Trophoblast cell (in vitro differentiated cells and primary cell): ENCODE data around the gene TNFRSF8.
A peak's percentile ranks its signal among the peaks of the same experiment; 100 is the strongest.

ENCODE experiments used
- DNase-seq, 2 donors: peaks; one replicate each; pipeline ENCODE4 v3.0.0-alpha.2; 2016
- H2AFZ ChIP-seq: 2 replicates; pipeline ENCODE4 v1.6.1; 2013; ENCODE audit warnings: low read length, moderate library complexity, mild to moderate bottlenecking; ENCODE audit not compliant: insufficient read depth, poor library complexity
- H2AK5ac ChIP-seq: 2 replicates; pipeline ENCODE4 v1.6.1; 2013; ENCODE audit warnings: mild to moderate bottlenecking, low read length
- H2BK120ac ChIP-seq: 2 replicates; pipeline ENCODE4 v1.6.1; 2013; ENCODE audit warnings: low read length, mild to moderate bottlenecking, moderate library complexity; ENCODE audit not compliant: insufficient read depth, poor library complexity
- H2BK12ac ChIP-seq: 2 replicates; pipeline ENCODE4 v1.6.1; 2013; ENCODE audit warnings: mild to moderate bottlenecking, low read length, moderate library complexity
- H2BK5ac ChIP-seq: 2 replicates; pipeline ENCODE4 v1.6.1; 2013; ENCODE audit warnings: low read length, low read depth, moderate library complexity, mild to moderate bottlenecking; ENCODE audit not compliant: poor library complexity
- H3K14ac ChIP-seq: 2 replicates; pipeline ENCODE4 v1.6.1; 2013; ENCODE audit warnings: mild to moderate bottlenecking, low read length
- H3K18ac ChIP-seq: 2 replicates; pipeline ENCODE4 v1.6.1; 2013; ENCODE audit warnings: mild to moderate bottlenecking, low read length
- H3K23ac ChIP-seq: 2 replicates; pipeline ENCODE4 v1.6.1; 2013; ENCODE audit warnings: low read length
- H3K27ac ChIP-seq: 2 replicates; pipeline ENCODE4 v1.5.1; 2013; ENCODE audit warnings: low read depth, mild to moderate bottlenecking, inconsistent platforms, low read length, moderate library complexity
- H3K27me3 ChIP-seq: 2 replicates; pipeline ENCODE4 v1.6.1; 2013; ENCODE audit warnings: inconsistent platforms, mild to moderate bottlenecking, low read length, moderate library complexity; ENCODE audit not compliant: insufficient read depth
- H3K36me3 ChIP-seq, 2 experiments: 1 replicate in 1 of 2; 2 replicates in 1 of 2; pipeline ENCODE4 v1.6.1; 2013; ENCODE audit warnings: low read length in 2 of 2, mild to moderate bottlenecking in 2 of 2, moderate library complexity in 1 of 2; ENCODE audit not compliant: insufficient read depth in 2 of 2, control insufficient read depth in 1 of 2
- H3K4ac ChIP-seq: 2 replicates; pipeline ENCODE4 v1.6.1; 2013; ENCODE audit warnings: low read depth, mild to moderate bottlenecking, low read length, moderate library complexity
- H3K4me1 ChIP-seq, 2 experiments: 1 replicate in 1 of 2; 2 replicates in 1 of 2; pipeline ENCODE4 v1.6.1; 2013; ENCODE audit warnings: low read length in 2 of 2, mild to moderate bottlenecking in 2 of 2, moderate library complexity in 1 of 2; ENCODE audit not compliant: insufficient read depth in 2 of 2, control insufficient read depth in 1 of 2
- H3K4me2 ChIP-seq: 2 replicates; pipeline ENCODE4 v1.6.1; 2013; ENCODE audit warnings: inconsistent platforms, mild to moderate bottlenecking, low read length, moderate library complexity
- H3K4me3 ChIP-seq: 2 replicates; pipeline ENCODE4 v1.5.1; 2013; ENCODE audit warnings: mild to moderate bottlenecking, low read depth, low read length, inconsistent platforms
- H3K79me1 ChIP-seq: one replicate; pipeline ENCODE4 v1.6.1; 2013; ENCODE audit warnings: low read length
- H3K79me2 ChIP-seq: 2 replicates; pipeline ENCODE4 v1.6.1; 2013; ENCODE audit warnings: low read length, mild to moderate bottlenecking; ENCODE audit not compliant: control insufficient read depth, insufficient read depth, poor library complexity
- H3K9ac ChIP-seq: 2 replicates; pipeline ENCODE4 v1.6.1; 2013; ENCODE audit warnings: mild to moderate bottlenecking, low read length
- H3K9me3 ChIP-seq: 2 replicates; pipeline ENCODE4 v1.6.1; 2013; ENCODE audit warnings: low read depth, mild to moderate bottlenecking, control low read depth, inconsistent platforms, low read length; ENCODE audit not compliant: insufficient read depth
- H4K12ac ChIP-seq: 2 replicates; pipeline ENCODE4 v1.6.1; 2013; ENCODE audit warnings: low read depth, mild to moderate bottlenecking, low read length, moderate library complexity
- H4K8ac ChIP-seq: 2 replicates; pipeline ENCODE4 v1.6.1; 2013; ENCODE audit warnings: low read depth, mild to moderate bottlenecking, low read length, moderate library complexity
- H4K91ac ChIP-seq: one replicate; pipeline ENCODE4 v1.6.1; 2013; ENCODE audit warnings: low read depth, mild to moderate bottlenecking, low read length, moderate library complexity
- WGBS: extraction: QIAGEN DNeasy Blood & Tissue Kit; methylation state at CpG from one replicate; pipeline ENCODE4 v1.1.7; 2013; ENCODE audit warnings: missing lambda C conversion rate; ENCODE audit not compliant: insufficient read length, insufficient coverage; ENCODE audit errors: extremely low coverage; 5-methylcytosine and 5-hydroxymethylcytosine counted together

TNFRSF8 gene

DNA sequence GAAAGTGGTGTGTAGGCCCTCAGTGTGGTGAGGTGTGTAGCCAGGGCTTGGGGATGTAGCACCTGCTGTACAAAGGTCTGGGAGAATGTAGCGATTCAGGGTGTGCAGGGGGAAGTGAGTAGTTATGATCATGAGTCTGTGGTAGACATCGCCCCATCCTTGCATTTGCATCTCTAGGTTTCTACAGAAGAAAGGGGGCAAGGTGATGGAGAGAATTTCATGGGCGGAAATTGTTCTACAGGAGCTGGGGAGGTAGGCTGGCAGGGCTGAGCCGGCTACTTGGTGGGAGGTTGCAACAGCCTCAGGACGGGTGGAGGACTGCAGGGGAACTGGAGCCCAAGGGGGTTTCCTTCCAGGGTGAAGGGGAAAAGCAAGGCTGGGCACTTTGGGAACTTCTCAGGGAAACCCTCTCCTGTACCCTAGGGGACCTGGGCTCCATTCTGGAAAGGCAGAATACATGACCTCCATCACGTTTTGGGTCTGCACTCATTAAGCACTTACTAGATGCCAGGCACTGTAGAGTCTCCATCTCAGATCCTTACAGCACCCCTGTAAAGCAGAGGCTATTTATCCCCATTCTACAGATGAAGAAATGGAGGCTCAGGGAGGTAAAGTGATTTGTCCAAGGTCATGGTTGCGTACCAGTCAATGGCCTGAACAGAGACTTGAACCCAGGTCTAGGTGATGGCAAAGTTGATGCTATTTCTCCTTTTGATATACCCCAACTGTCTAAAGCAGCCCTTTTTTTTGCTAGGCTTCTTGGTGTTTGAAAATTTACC, 89.2 kb downstream of the TNFRSF8 start:
- no peak overlapping the region for H2AFZ ChIP-seq
- no peak overlapping the region for H3K4ac ChIP-seq
- no peak overlapping the region for H4K12ac ChIP-seq
- peak overlapping the region; percentile 78 for H3K27ac ChIP-seq
- no peak overlapping the region for H3K9ac ChIP-seq
- no peaks in the 10 kb centered on the region for H3K27me3 ChIP-seq
- no CpG with 5 or more reads among the region's 7 CpGs for WGBS
- H4K8ac ChIP-seq: no peak overlapping the region
- no peak overlapping the region for H2AK5ac ChIP-seq
- no peak overlapping the region for H3K4me2 ChIP-seq
- H4K91ac ChIP-seq: peak overlapping the region; percentile 84
- peak overlapping the region; percentile 65 for H2BK5ac ChIP-seq
- H3K79me2 ChIP-seq: peaks cover 1% of the 10 kb centered on the region
- H3K36me3 ChIP-seq: no peaks in the 10 kb centered on the region
- no peak overlapping the region for H2BK120ac ChIP-seq
- no peak overlapping the region for H3K18ac ChIP-seq
- H2BK12ac ChIP-seq: no peak overlapping the region
- H3K4me3 ChIP-seq: no peak overlapping the region
- no peak overlapping the region for H3K23ac ChIP-seq
- H3K4me1 ChIP-seq: peaks cover 7 to 9% of the 10 kb centered on the region in 2 experiments
- peaks cover 5% of the 10 kb centered on the region for H3K9me3 ChIP-seq
- H3K14ac ChIP-seq: no peak overlapping the region
- H3K79me1 ChIP-seq: peaks cover 6% of the 10 kb centered on the region
- no peak for DNase-seq

GRCh38 chr1:12153181-12153785, 90.2 kb downstream of the TNFRSF8 start:
- peaks cover 6% of the 10 kb centered on the region for H3K79me1 ChIP-seq
- H3K23ac ChIP-seq: no peak overlapping the region
- H4K12ac ChIP-seq: no peak overlapping the region
- H2BK120ac ChIP-seq: peak overlapping the region; percentile 67
- peaks cover 7% of the 10 kb centered on the region in 2 experiments for H3K4me1 ChIP-seq
- H2AK5ac ChIP-seq: peak overlapping the region; percentile 64
- H3K4ac ChIP-seq: no peak overlapping the region
- WGBS: no CpG with 5 or more reads among the region's 13 CpGs
- peak; percentile 96 to 97 for DNase-seq
- no peak overlapping the region for H3K4me3 ChIP-seq
- peaks cover 5% of the 10 kb centered on the region for H3K9me3 ChIP-seq
- no peaks in the 10 kb centered on the region for H3K36me3 ChIP-seq
- H3K4me2 ChIP-seq: no peak overlapping the region
- H3K14ac ChIP-seq: peak overlapping the region; percentile 28
- H2AFZ ChIP-seq: no peak overlapping the region
- peak overlapping the region; percentile 84 for H4K91ac ChIP-seq
- H2BK5ac ChIP-seq: peak overlapping the region; percentile 65
- peak overlapping the region; percentile 78 for H3K27ac ChIP-seq
- H2BK12ac ChIP-seq: peak overlapping the region; percentile 80
- no peaks in the 10 kb centered on the region for H3K27me3 ChIP-seq
- peak overlapping the region; percentile 25 for H3K18ac ChIP-seq
- no peak overlapping the region for H3K9ac ChIP-seq
- peak overlapping the region; percentile 39 for H4K8ac ChIP-seq
- H3K79me2 ChIP-seq: peaks cover 1% of the 10 kb centered on the region

- H3K9me3 ChIP-seq: peaks cover 5% of the 10 kb centered on the region
- H3K4me2 ChIP-seq: no peak overlapping the region
- no peaks in the 10 kb centered on the region for H3K27me3 ChIP-seq
- no peak overlapping the region for H2BK120ac ChIP-seq
- H2BK12ac ChIP-seq: no peak overlapping the region
- WGBS: no CpG with 5 or more reads among the region's 2 CpGs
- no peak for DNase-seq
- H3K36me3 ChIP-seq: no peaks in the 10 kb centered on the region
- no peak overlapping the region for H2AFZ ChIP-seq
- no peak overlapping the region for H2AK5ac ChIP-seq
- peaks cover 12% of the 10 kb centered on the region for H3K79me1 ChIP-seq
- H3K23ac ChIP-seq: no peak overlapping the region
- no peak overlapping the region for H3K14ac ChIP-seq
- H3K27ac ChIP-seq: no peak overlapping the region
- H3K4me3 ChIP-seq: no peak overlapping the region
- peak overlapping the region; percentile 32 for H4K91ac ChIP-seq
- no peak overlapping the region for H3K9ac ChIP-seq
- no peak overlapping the region for H4K12ac ChIP-seq
- no peak overlapping the region for H4K8ac ChIP-seq
- no peak overlapping the region for H3K4ac ChIP-seq
- no peak overlapping the region for H2BK5ac ChIP-seq
- H3K79me2 ChIP-seq: peaks cover 1% of the 10 kb centered on the region
- no peak overlapping the region for H3K18ac ChIP-seq
- peaks cover 8 to 12% of the 10 kb centered on the region in 2 experiments for H3K4me1 ChIP-seq
Measured at GRCh38 chr1:12155328-12155727, 92.2 kb downstream of the TNFRSF8 start.

GRCh38 chr1:12157366-12158231, 94.5 kb downstream of the TNFRSF8 start:
- H3K18ac ChIP-seq: no peak overlapping the region
- peaks cover 1% of the 10 kb centered on the region for H3K79me2 ChIP-seq
- peak in 1 of 2 donors; percentile 47 for DNase-seq
- H4K91ac ChIP-seq: peak overlapping the region; percentile 57
- H2BK12ac ChIP-seq: no peak overlapping the region
- H3K27me3 ChIP-seq: no peaks in the 10 kb centered on the region
- H4K8ac ChIP-seq: no peak overlapping the region
- H3K9ac ChIP-seq: no peak overlapping the region
- H2BK5ac ChIP-seq: no peak overlapping the region
- H3K4ac ChIP-seq: no peak overlapping the region
- no peak overlapping the region for H2BK120ac ChIP-seq
- H3K36me3 ChIP-seq: no peaks in the 10 kb centered on the region
- H3K4me3 ChIP-seq: no peak overlapping the region
- no peak overlapping the region for H3K23ac ChIP-seq
- H3K27ac ChIP-seq: no peak overlapping the region
- H2AK5ac ChIP-seq: no peak overlapping the region
- H3K14ac ChIP-seq: peak overlapping the region; percentile 30
- H2AFZ ChIP-seq: no peak overlapping the region
- no peak overlapping the region for H4K12ac ChIP-seq
- H3K4me1 ChIP-seq: peaks cover 19 to 29% of the 10 kb centered on the region in 2 experiments
- peaks cover 16% of the 10 kb centered on the region for H3K79me1 ChIP-seq
- H3K4me2 ChIP-seq: no peak overlapping the region
- WGBS: no CpG with 5 or more reads among the region's 10 CpGs
- peaks cover 5% of the 10 kb centered on the region for H3K9me3 ChIP-seq
